SK-N-SH treated with all-trans-retinoic acid at 6 μM for 48 hours (cell line): Measurements from ENCODE around the gene KRTAP4-16.
A peak's percentile ranks its signal among the peaks of the same experiment; 100 is the strongest.

Source experiments
- ATAC-seq: fragments of 200-7000 bp; cut with Tn5 transposase; 3 replicates; pipeline ENCODE4 v1.9.1; 2020; ENCODE audit warnings: mild to moderate bottlenecking, moderate library complexity
- ARNTL ChIP-seq: fragments of 450-650 bp; formaldehyde crosslinking; IDR thresholded peaks from 2 replicates; pipeline ENCODE4 v1.5.0; 2020; ENCODE audit warnings: low read depth, mild to moderate bottlenecking, moderate library complexity, borderline replicate concordance
- BACH2 ChIP-seq: fragments of 250-450 bp; sonication (Bioruptor Pico); IDR thresholded peaks from 2 replicates; pipeline ENCODE4 v1.9.0; 2021; ENCODE audit warnings: mild to moderate bottlenecking, borderline replicate concordance
- CREB5 ChIP-seq: fragments of 250-450 bp; sonication (Bioruptor Pico); IDR thresholded peaks from 2 replicates; pipeline ENCODE4 v1.5.1; 2020; ENCODE audit warnings: low read depth, mild to moderate bottlenecking, moderate library complexity
- CSDC2 ChIP-seq: fragments of 250-450 bp; sonication (Bioruptor Pico); IDR thresholded peaks from 2 replicates; pipeline ENCODE4 v1.5.0; 2020; ENCODE audit warnings: mild to moderate bottlenecking, moderate library complexity
- CSRNP3 ChIP-seq: fragments of 250-450 bp; sonication (Bioruptor Pico); IDR thresholded peaks from 2 replicates; pipeline ENCODE4 v1.5.1; 2021; ENCODE audit warnings: mild to moderate bottlenecking, moderate library complexity
- ESRRG ChIP-seq: fragments of 250-450 bp; sonication (Bioruptor Pico); IDR thresholded peaks from 2 replicates; pipeline ENCODE4 v1.6.1; 2021; ENCODE audit warnings: mild to moderate bottlenecking
- GLIS3 ChIP-seq: fragments of 250-450 bp; sonication (Bioruptor Pico); IDR thresholded peaks from 2 replicates; pipeline ENCODE4 v1.5.0; 2020; ENCODE audit warnings: mild to moderate bottlenecking, moderate library complexity
- ISL1 ChIP-seq: fragments of 250-450 bp; sonication (Bioruptor Pico); IDR thresholded peaks from 2 replicates; pipeline ENCODE4 v2.1.2; 2022; ENCODE audit warnings: mild to moderate bottlenecking, moderate library complexity
- OSR1 ChIP-seq: fragments of 250-450 bp; sonication (Bioruptor Pico); IDR thresholded peaks from 2 replicates; pipeline ENCODE4 v1.8.0; 2022; ENCODE audit warnings: moderate library complexity, mild to moderate bottlenecking, inconsistent platforms
- POU6F1 ChIP-seq: fragments of 250-450 bp; sonication (Bioruptor Pico); IDR thresholded peaks from 2 replicates; pipeline ENCODE4 v1.8.0; 2021; ENCODE audit warnings: low read depth, mild to moderate bottlenecking, moderate library complexity, borderline replicate concordance
- PPARA ChIP-seq: fragments of 250-450 bp; sonication (Bioruptor Pico); IDR thresholded peaks from 2 replicates; pipeline ENCODE4 v1.5.0; 2020; ENCODE audit warnings: mild to moderate bottlenecking, borderline replicate concordance
- RARB ChIP-seq: fragments of 250-450 bp; sonication (Bioruptor Pico); IDR thresholded peaks from 2 replicates; pipeline ENCODE4 v1.8.0; 2021; ENCODE audit warnings: mild to moderate bottlenecking, moderate library complexity
- SNAI2 ChIP-seq: fragments of 250-450 bp; sonication (Bioruptor Pico); IDR thresholded peaks from 2 replicates; pipeline ENCODE4 v1.5.0; 2020; ENCODE audit warnings: mild to moderate bottlenecking, moderate library complexity
- TCF4 ChIP-seq: fragments of 250-450 bp; sonication (Bioruptor Pico); IDR thresholded peaks from 2 replicates; pipeline ENCODE4 v1.8.0; 2021; ENCODE audit warnings: mild to moderate bottlenecking, moderate library complexity, borderline replicate concordance
- TOX ChIP-seq: fragments of 250-450 bp; sonication (Bioruptor Pico); IDR thresholded peaks from 2 replicates; pipeline ENCODE4 v1.8.0; 2021; ENCODE audit warnings: mild to moderate bottlenecking, moderate library complexity, borderline replicate concordance
- TSHZ2 ChIP-seq: fragments of 250-450 bp; sonication (Bioruptor Pico); IDR thresholded peaks from 2 replicates; pipeline ENCODE4 v1.5.0; 2020; ENCODE audit warnings: mild to moderate bottlenecking, moderate library complexity
- ZC3H10 ChIP-seq: fragments of 250-450 bp; sonication (Bioruptor Pico); IDR thresholded peaks from 2 replicates; pipeline ENCODE4 v1.5.1; 2021; ENCODE audit warnings: mild to moderate bottlenecking, moderate library complexity
- ZFP3 ChIP-seq: fragments of 250-450 bp; sonication (Bioruptor Pico); IDR thresholded peaks from 2 replicates; pipeline ENCODE4 v1.5.0; 2020; ENCODE audit warnings: mild to moderate bottlenecking, moderate library complexity
- ZFP30 ChIP-seq: fragments of 450-650 bp; formaldehyde crosslinking; IDR thresholded peaks from 2 replicates; pipeline ENCODE4 v1.5.0; 2022; ENCODE audit warnings: mild to moderate bottlenecking, moderate library complexity
- ZNF70 ChIP-seq: fragments of 450-650 bp; formaldehyde crosslinking; IDR thresholded peaks from 2 replicates; pipeline ENCODE4 v1.5.0; 2020; ENCODE audit warnings: mild to moderate bottlenecking, moderate library complexity
- ZNF8 ChIP-seq: fragments of 450-650 bp; formaldehyde crosslinking; IDR thresholded peaks from 2 replicates; pipeline ENCODE4 v1.5.0; 2020; ENCODE audit warnings: mild to moderate bottlenecking, moderate library complexity

Gene KRTAP4-16

GRCh38 chr17:41063449-41063848 is 38.6 kb downstream of the KRTAP4-16 start:
- no peak for ATAC-seq
- TF ChIP-seq BACH2, result no peak
- TF ChIP-seq ZFP30, result no peak
- no peak for TF ChIP-seq CREB5 (CRISPR knock-in tag)
- no peak for TF ChIP-seq CSRNP3 (CRISPR knock-in tag)
- TF ChIP-seq TOX (CRISPR knock-in tag), result no peak
- no peak for TF ChIP-seq OSR1 (CRISPR knock-in tag)
- no peak for TF ChIP-seq ZC3H10 (CRISPR knock-in tag)
- TF ChIP-seq ZNF8, result no peak
- no peak for TF ChIP-seq ARNTL (CRISPR knock-in tag)
- TF ChIP-seq ZFP3 (CRISPR knock-in tag), result no peak
- no peak for TF ChIP-seq POU6F1 (CRISPR knock-in tag)
- TF ChIP-seq PPARA (CRISPR knock-in tag), result no peak
- no peak for TF ChIP-seq RARB
- TF ChIP-seq ESRRG, result no peak
- TF ChIP-seq ISL1 (CRISPR knock-in tag), result no peak
- no peak for TF ChIP-seq TSHZ2
- TF ChIP-seq CSDC2, result no peak
- TF ChIP-seq ZNF70 (CRISPR knock-in tag), result no peak
- no peak for TF ChIP-seq GLIS3 (CRISPR knock-in tag)

GRCh38 chr17:41061964-41062363 is 40.0 kb downstream of the KRTAP4-16 start:
- TF ChIP-seq ZNF8 (no peak), ZFP3 (CRISPR knock-in tag) (no peak), SNAI2 (no peak), CREB5 (CRISPR knock-in tag) (no peak), ZFP30 (no peak), TCF4 (CRISPR knock-in tag) (no peak), CSRNP3 (CRISPR knock-in tag) (no peak), ISL1 (CRISPR knock-in tag) (no peak), CSDC2 (no peak), GLIS3 (CRISPR knock-in tag) (no peak), ARNTL (CRISPR knock-in tag) (no peak), PPARA (CRISPR knock-in tag) (no peak), BACH2 (no peak), TSHZ2 (no peak), OSR1 (CRISPR knock-in tag) (no peak), ESRRG (no peak), RARB (no peak), TOX (CRISPR knock-in tag) (no peak), ZNF70 (CRISPR knock-in tag) (no peak)
- ATAC-seq, result peak; percentile 46
